ENCODE data around the gene FLRT2. TPM values are rescaled to one million over a fixed set of nuclear protein-coding genes. Genes with fewer than 3 reads are reported as not detected.

Gene FLRT2
- total and polyA plus RNA-seq, 2 donors (not counting 1 experiment from before 2014, with no cell fraction given): not detected

GRCh38 chr14:85634205-85634604, 104.3 kb downstream of the FLRT2 start:
- no peaks in the 10 kb centered on the region for H3K27me3 ChIP-seq (replicated peaks in 1 of 4; ENCODE audit: control extremely low read depth in 1 of 4, control insufficient read depth in 3 of 4, insufficient read depth in 4 of 4, low read length in 3 of 4)
- ChIA-PET POLR2A (no interaction called here), CTCF (no interaction called here)
- no peak overlapping the region for H3K27ac ChIP-seq (ENCODE audit: low read length in 2 of 2)
- no peaks in the 10 kb centered on the region for H3K79me2 ChIP-seq (ENCODE audit: control insufficient read depth, insufficient read depth, low read length)
- DNase-seq (no peak), ATAC-seq (ENCODE audit: low read depth) (no peak)
- H3K4me2 ChIP-seq (replicated peaks; ENCODE audit: low read depth, low read length, poor library complexity, severe bottlenecking): no peak overlapping the region
- Mint-ChIP-seq H3K27me3 (no peaks in the 10 kb centered on the region), H3K27ac (no peak overlapping the region), H3K4me1 (no peaks in the 10 kb centered on the region), H3K9me3 (ENCODE audit: insufficient read depth) (peaks cover 5% of the 10 kb centered on the region), H3K4me3 (no peak overlapping the region)
- H3K9ac ChIP-seq (ENCODE audit: low read length): no peak overlapping the region
- H3K36me3 ChIP-seq (replicated peaks in 1 of 2; ENCODE audit: control extremely low read depth in 1 of 2, control insufficient read depth in 1 of 2, extremely low read depth in 1 of 2, insufficient read depth in 2 of 2, low read length in 1 of 2): no peaks in the 10 kb centered on the region
- H2AFZ ChIP-seq (ENCODE audit: insufficient read depth, low read depth, low read length, poor library complexity, severe bottlenecking): no peak overlapping the region
- intact Hi-C loops (cut with micrococcal nuclease): no loop called here
- H3K4me3 ChIP-seq (ENCODE audit: control extremely low read depth in 1 of 5, extremely low read depth in 1 of 5, insufficient read depth in 1 of 5, low read depth in 2 of 5, low read length in 4 of 5): no peak overlapping the region
- no peak for TF ChIP-seq CTCF (IDR thresholded peaks at IDR 0.05)
- no peak for TF ChIP-seq EZH2 (IDR thresholded peaks at IDR 0.05; ENCODE audit: borderline replicate concordance, insufficient read depth, low read depth, low read length, poor library complexity, severe bottlenecking)
- no peaks in the 10 kb centered on the region for H4K20me1 ChIP-seq (ENCODE audit: control insufficient read depth, insufficient read depth, low read length, poor library complexity, severe bottlenecking)
- peaks cover 0 to 3% (median 0%) of the 10 kb centered on the region in 3 donors for H3K9me3 ChIP-seq (ENCODE audit: control extremely low read depth in 1 of 3, control insufficient read depth in 2 of 3, insufficient read depth in 1 of 3, low read length in 2 of 3)
- no peaks in the 10 kb centered on the region for H3K4me1 ChIP-seq (ENCODE audit: control insufficient read depth in 2 of 2, insufficient read depth in 2 of 2, low read length in 2 of 2)

- ChIA-PET POLR2A (no interaction called here), CTCF (no interaction called here)
- Histone ChIP-seq H3K4me1 (ENCODE audit: control insufficient read depth in 2 of 2, insufficient read depth in 2 of 2, low read length in 2 of 2) (no peaks in the 10 kb centered on the region), H3K9me3 (ENCODE audit: control extremely low read depth in 1 of 3, control insufficient read depth in 2 of 3, insufficient read depth in 1 of 3, low read length in 2 of 3) (no peaks in the 10 kb centered on the region), H3K4me3 (ENCODE audit: control extremely low read depth in 1 of 5, extremely low read depth in 1 of 5, insufficient read depth in 1 of 5, low read depth in 2 of 5, low read length in 4 of 5) (no peak overlapping the region), H3K36me3 (replicated peaks in 1 of 2; ENCODE audit: control extremely low read depth in 1 of 2, control insufficient read depth in 1 of 2, extremely low read depth in 1 of 2, insufficient read depth in 2 of 2, low read length in 1 of 2) (no peaks in the 10 kb centered on the region), H3K27me3 (replicated peaks in 1 of 4; ENCODE audit: control extremely low read depth in 1 of 4, control insufficient read depth in 3 of 4, insufficient read depth in 4 of 4, low read length in 3 of 4) (no peaks in the 10 kb centered on the region), H4K20me1 (ENCODE audit: control insufficient read depth, insufficient read depth, low read length, poor library complexity, severe bottlenecking) (no peaks in the 10 kb centered on the region), H3K9ac (ENCODE audit: low read length) (no peak overlapping the region), H3K27ac (ENCODE audit: low read length in 2 of 2) (no peak overlapping the region), H3K4me2 (replicated peaks; ENCODE audit: low read depth, low read length, poor library complexity, severe bottlenecking) (no peak overlapping the region), H2AFZ (ENCODE audit: insufficient read depth, low read depth, low read length, poor library complexity, severe bottlenecking) (no peak overlapping the region), H3K79me2 (ENCODE audit: control insufficient read depth, insufficient read depth, low read length) (no peaks in the 10 kb centered on the region)
- DNase-seq (no peak), ATAC-seq (ENCODE audit: low read depth) (no peak)
- H3K9me3 Mint-ChIP-seq (ENCODE audit: insufficient read depth): no peaks in the 10 kb centered on the region
- no peaks in the 10 kb centered on the region for H3K27me3 Mint-ChIP-seq
- no peaks in the 10 kb centered on the region for H3K4me1 Mint-ChIP-seq
- H3K4me3 Mint-ChIP-seq: no peak overlapping the region
- intact Hi-C loops (cut with micrococcal nuclease): no loop called here
- no peak for TF ChIP-seq EZH2 (IDR thresholded peaks at IDR 0.05; ENCODE audit: borderline replicate concordance, insufficient read depth, low read depth, low read length, poor library complexity, severe bottlenecking)
- TF ChIP-seq CTCF (IDR thresholded peaks at IDR 0.05): no peak
- WGBS (ENCODE audit: insufficient coverage): no CpG with 5 or more reads among the region's 2 CpGs
- H3K27ac Mint-ChIP-seq: no peak overlapping the region
Measured at GRCh38 chr14:85644211-85644610, 114.3 kb downstream of the FLRT2 start.

Measured in B cell (primary cell).